ENCODE results near the gene PON3. TPM values are rescaled to one million over a fixed set of nuclear protein-coding genes. Genes with fewer than 3 reads are reported as not detected.

The PON3 gene
- total and polyA plus RNA-seq, 2 donors from 2014 or later, result 1.6 to 1.9 TPM

GRCh38 chr7:95340491-95340890 is 55.7 kb downstream of the PON3 start:
- no peak for FAIRE-seq
- H3K9ac ChIP-seq (ENCODE audit: low read length in 3 of 3), result no peak overlapping the region
- no peaks in the 10 kb centered on the region for H3K27me3 ChIP-seq (ENCODE audit: control insufficient read depth, insufficient read depth, low read length)
- no peaks in the 10 kb centered on the region for H3K36me3 ChIP-seq (ENCODE audit: control insufficient read depth in 2 of 3, insufficient read depth in 3 of 3, low read length in 3 of 3)
- DNase-seq, result no peak
- intact Hi-C loops (cut with DNase I), result no loop called here
- H3K4me3 ChIP-seq (ENCODE audit: low read length in 3 of 3), result no peak overlapping the region
- no peak for TF ChIP-seq CTCF (IDR thresholded peaks at IDR 0.05; ENCODE audit: borderline replicate concordance, extremely low read depth, insufficient read depth)
- H3K4me1 ChIP-seq (ENCODE audit: control insufficient read depth in 2 of 3, insufficient read depth in 2 of 3, low read depth in 1 of 3, low read length in 3 of 3), result no peaks in the 10 kb centered on the region
- H3K9me3 ChIP-seq (ENCODE audit: control insufficient read depth in 2 of 3, insufficient read depth in 1 of 3, low read length in 3 of 3), result no peaks in the 10 kb centered on the region
- no peak overlapping the region for H3K27ac ChIP-seq (ENCODE audit: low read depth in 2 of 2, low read length in 2 of 2)

GRCh38 chr7:95338832-95339231 is 57.3 kb downstream of the PON3 start:
- no peak for TF ChIP-seq CTCF (IDR thresholded peaks at IDR 0.05; ENCODE audit: borderline replicate concordance, extremely low read depth, insufficient read depth)
- intact Hi-C loops (cut with DNase I), result no loop called here
- H3K27ac ChIP-seq (ENCODE audit: low read depth in 2 of 2, low read length in 2 of 2), result no peak overlapping the region
- FAIRE-seq (no peak), DNase-seq (no peak)
- H3K27me3 ChIP-seq (ENCODE audit: control insufficient read depth, insufficient read depth, low read length), result no peaks in the 10 kb centered on the region
- no peaks in the 10 kb centered on the region for H3K4me1 ChIP-seq (ENCODE audit: control insufficient read depth in 2 of 3, insufficient read depth in 2 of 3, low read depth in 1 of 3, low read length in 3 of 3)
- H3K9ac ChIP-seq (ENCODE audit: low read length in 3 of 3), result no peak overlapping the region
- no peaks in the 10 kb centered on the region for H3K36me3 ChIP-seq (ENCODE audit: control insufficient read depth in 2 of 3, insufficient read depth in 3 of 3, low read length in 3 of 3)
- H3K4me3 ChIP-seq (ENCODE audit: low read length in 3 of 3), result no peak overlapping the region
- H3K9me3 ChIP-seq (ENCODE audit: control insufficient read depth in 2 of 3, insufficient read depth in 1 of 3, low read length in 3 of 3), result no peaks in the 10 kb centered on the region

- H3K4me1 ChIP-seq (ENCODE audit: control insufficient read depth in 2 of 3, insufficient read depth in 2 of 3, low read depth in 1 of 3, low read length in 3 of 3), result no peaks in the 10 kb centered on the region
- H3K27me3 ChIP-seq (ENCODE audit: control insufficient read depth, insufficient read depth, low read length), result no peaks in the 10 kb centered on the region
- FAIRE-seq (no peak), DNase-seq (no peak)
- H3K4me3 ChIP-seq (ENCODE audit: low read length in 3 of 3), result no peak overlapping the region
- H3K36me3 ChIP-seq (ENCODE audit: control insufficient read depth in 2 of 3, insufficient read depth in 3 of 3, low read length in 3 of 3), result no peaks in the 10 kb centered on the region
- no peaks in the 10 kb centered on the region for H3K9me3 ChIP-seq (ENCODE audit: control insufficient read depth in 2 of 3, insufficient read depth in 1 of 3, low read length in 3 of 3)
- intact Hi-C loops (cut with DNase I), result no loop called here
- TF ChIP-seq CTCF (IDR thresholded peaks at IDR 0.05; ENCODE audit: borderline replicate concordance, extremely low read depth, insufficient read depth), result no peak
- no peak overlapping the region for H3K9ac ChIP-seq (ENCODE audit: low read length in 3 of 3)
- H3K27ac ChIP-seq (ENCODE audit: low read depth in 2 of 2, low read length in 2 of 2), result no peak overlapping the region
These were observed 61.1 kb downstream of the PON3 start for GRCh38 chr7:95335093-95335492.

GRCh38 chr7:95334447-95334846 is 61.7 kb downstream of the PON3 start:
- no peak overlapping the region for H3K9ac ChIP-seq (ENCODE audit: low read length in 3 of 3)
- H3K27me3 ChIP-seq (ENCODE audit: control insufficient read depth, insufficient read depth, low read length), result no peaks in the 10 kb centered on the region
- FAIRE-seq, result no peak
- no peak overlapping the region for H3K27ac ChIP-seq (ENCODE audit: low read depth in 2 of 2, low read length in 2 of 2)
- no peaks in the 10 kb centered on the region for H3K9me3 ChIP-seq (ENCODE audit: control insufficient read depth in 2 of 3, insufficient read depth in 1 of 3, low read length in 3 of 3)
- no peaks in the 10 kb centered on the region for H3K36me3 ChIP-seq (ENCODE audit: control insufficient read depth in 2 of 3, insufficient read depth in 3 of 3, low read length in 3 of 3)
- no peak for TF ChIP-seq CTCF (IDR thresholded peaks at IDR 0.05; ENCODE audit: borderline replicate concordance, extremely low read depth, insufficient read depth)
- intact Hi-C loops (cut with DNase I), result no loop called here
- no peak for DNase-seq
- no peak overlapping the region for H3K4me3 ChIP-seq (ENCODE audit: low read length in 3 of 3)
- H3K4me1 ChIP-seq (ENCODE audit: control insufficient read depth in 2 of 3, insufficient read depth in 2 of 3, low read depth in 1 of 3, low read length in 3 of 3), result no peaks in the 10 kb centered on the region
